ENCODE results near the gene PIR.

The PIR gene

GRCh38 chrX:15474028-15474427 lies 19.1 kb downstream of the PIR start:
- DNase-seq (ENCODE audit: low read depth): no peak
- H3K4me3 ChIP-seq (ENCODE audit: control insufficient read depth, low read depth, low read length): no peak overlapping the region
- TF ChIP-seq CTCF (conservative IDR thresholded peaks at IDR 0.05; ENCODE audit: control insufficient read depth, insufficient read depth, low read depth, low read length): no peak

- H3K4me3 ChIP-seq (ENCODE audit: control insufficient read depth, low read depth, low read length): no peak overlapping the region
- DNase-seq (ENCODE audit: low read depth): no peak
- TF ChIP-seq CTCF (conservative IDR thresholded peaks at IDR 0.05; ENCODE audit: control insufficient read depth, insufficient read depth, low read depth, low read length): no peak
Observed at GRCh38 chrX:15472531-15472930, 20.6 kb downstream of the PIR start.

GRCh38 chrX:15471028-15471427 lies 22.1 kb downstream of the PIR start:
- peak; percentile 75 for DNase-seq (ENCODE audit: low read depth)
- no peak overlapping the region for H3K4me3 ChIP-seq (ENCODE audit: control insufficient read depth, low read depth, low read length)
- peak; percentile 95 for TF ChIP-seq CTCF (conservative IDR thresholded peaks at IDR 0.05; ENCODE audit: control insufficient read depth, insufficient read depth, low read depth, low read length)

GRCh38 chrX:15469613-15470012 lies 23.5 kb downstream of the PIR start:
- no peak for DNase-seq (ENCODE audit: low read depth)
- no peak for TF ChIP-seq CTCF (conservative IDR thresholded peaks at IDR 0.05; ENCODE audit: control insufficient read depth, insufficient read depth, low read depth, low read length)
- H3K4me3 ChIP-seq (ENCODE audit: control insufficient read depth, low read depth, low read length): no peak overlapping the region

- DNase-seq (ENCODE audit: low read depth): peak; percentile 81
- TF ChIP-seq CTCF (conservative IDR thresholded peaks at IDR 0.05; ENCODE audit: control insufficient read depth, insufficient read depth, low read depth, low read length): peak; percentile 55
- H3K4me3 ChIP-seq (ENCODE audit: control insufficient read depth, low read depth, low read length): no peak overlapping the region
Observed at GRCh38 chrX:15468036-15468435, 25.1 kb downstream of the PIR start.

- no peak overlapping the region for H3K4me3 ChIP-seq (ENCODE audit: control insufficient read depth, low read depth, low read length)
- peak; percentile 70 for DNase-seq (ENCODE audit: low read depth)
- no peak for TF ChIP-seq CTCF (conservative IDR thresholded peaks at IDR 0.05; ENCODE audit: control insufficient read depth, insufficient read depth, low read depth, low read length)
Observed at GRCh38 chrX:15465896-15466651, 27.1 kb downstream of the PIR start.
